ENCODE results near the gene BORCS5.

The BORCS5 gene

DNA sequence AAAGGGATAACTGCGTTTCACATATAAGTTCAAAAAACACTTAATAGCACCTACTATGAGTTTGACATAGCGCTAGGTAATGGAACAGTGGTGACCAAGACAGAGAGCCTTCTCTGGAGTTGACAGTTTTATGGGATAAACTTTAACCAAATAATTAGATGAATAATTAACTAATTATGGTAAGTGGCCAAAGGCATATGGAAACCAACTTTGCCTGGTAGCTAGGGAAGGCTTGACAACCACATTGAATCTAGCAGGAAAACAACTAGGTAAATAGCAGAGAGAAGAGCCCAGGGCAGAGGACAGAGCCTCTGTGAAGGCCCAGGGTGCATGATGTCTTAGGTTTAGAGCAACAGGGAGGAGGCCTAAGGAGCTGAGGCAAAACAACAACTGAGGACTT, 153.7 kb downstream of the BORCS5 start:
- no peak for TF ChIP-seq TCF4 (CRISPR knock-in tag; IDR thresholded peaks at IDR 0.05; ENCODE audit: borderline replicate concordance)
- no peak for TF ChIP-seq BACH2 (CRISPR knock-in tag; IDR thresholded peaks at IDR 0.05; ENCODE audit: borderline replicate concordance)
- TF ChIP-seq CSRNP3 (CRISPR knock-in tag; IDR thresholded peaks at IDR 0.05), result no peak
- TF ChIP-seq SNAI2 (CRISPR knock-in tag; IDR thresholded peaks at IDR 0.05), result no peak
- no peak for TF ChIP-seq ZFP3 (CRISPR knock-in tag; IDR thresholded peaks at IDR 0.05)
- TF ChIP-seq CSDC2 (CRISPR knock-in tag; IDR thresholded peaks at IDR 0.05), result no peak
- no peak for TF ChIP-seq TSHZ2 (CRISPR knock-in tag; IDR thresholded peaks at IDR 0.05)
- no peak for TF ChIP-seq PPARA (CRISPR knock-in tag; IDR thresholded peaks at IDR 0.05; ENCODE audit: borderline replicate concordance)
- TF ChIP-seq ARNTL (CRISPR knock-in tag; IDR thresholded peaks at IDR 0.05; ENCODE audit: borderline replicate concordance, low read depth), result no peak
- no peak for TF ChIP-seq RARB (CRISPR knock-in tag; IDR thresholded peaks at IDR 0.05)
- TF ChIP-seq GLIS3 (CRISPR knock-in tag; IDR thresholded peaks at IDR 0.05), result no peak
- TF ChIP-seq ISL1 (CRISPR knock-in tag; IDR thresholded peaks at IDR 0.05), result no peak
- TF ChIP-seq ZNF70 (CRISPR knock-in tag; IDR thresholded peaks at IDR 0.05), result no peak
- ATAC-seq, result peak; percentile 1; the same call in 1 of the 3 replicates

GRCh38 chr12:12511021-12511783, 154.3 kb downstream of the BORCS5 start:
- peak; percentile 53 for ATAC-seq
- TF ChIP-seq ZNF70 (CRISPR knock-in tag; IDR thresholded peaks at IDR 0.05) (no peak), POU6F1 (CRISPR knock-in tag; IDR thresholded peaks at IDR 0.05; ENCODE audit: borderline replicate concordance, low read depth) (no peak; the same call in 1 of the 2 replicates), ESRRG (CRISPR knock-in tag; IDR thresholded peaks at IDR 0.05) (peak; percentile 69; the same call in 1 of the 2 replicates), OSR1 (CRISPR knock-in tag; IDR thresholded peaks at IDR 0.05) (no peak), GLIS3 (CRISPR knock-in tag; IDR thresholded peaks at IDR 0.05) (peak; percentile 65; the same call in 1 of the 2 replicates), TSHZ2 (CRISPR knock-in tag; IDR thresholded peaks at IDR 0.05) (0 out of 2 replicates have a peak, but pooled peaks have one; percentile 28), PPARA (CRISPR knock-in tag; IDR thresholded peaks at IDR 0.05; ENCODE audit: borderline replicate concordance) (no peak), ZNF565 (CRISPR knock-in tag; conservative IDR thresholded peaks at IDR 0.05; ENCODE audit: low read depth) (no peak), ZFP30 (CRISPR knock-in tag; IDR thresholded peaks at IDR 0.05) (no peak), CSRNP3 (CRISPR knock-in tag; IDR thresholded peaks at IDR 0.05) (no peak), CSDC2 (CRISPR knock-in tag; IDR thresholded peaks at IDR 0.05) (0 out of 2 replicates have a peak, but pooled peaks have one; percentile 48), BACH2 (CRISPR knock-in tag; IDR thresholded peaks at IDR 0.05; ENCODE audit: borderline replicate concordance) (no peak), ARNTL (CRISPR knock-in tag; IDR thresholded peaks at IDR 0.05; ENCODE audit: borderline replicate concordance, low read depth) (no peak), SNAI2 (CRISPR knock-in tag; IDR thresholded peaks at IDR 0.05) (no peak), ISL1 (CRISPR knock-in tag; IDR thresholded peaks at IDR 0.05) (peak; percentile 89), ZC3H10 (CRISPR knock-in tag; IDR thresholded peaks at IDR 0.05) (no peak), ZFP3 (CRISPR knock-in tag; IDR thresholded peaks at IDR 0.05) (0 out of 2 replicates have a peak, but pooled peaks have one; percentile 65), TCF4 (CRISPR knock-in tag; IDR thresholded peaks at IDR 0.05; ENCODE audit: borderline replicate concordance) (no peak)
- TF ChIP-seq, protein P1, sequence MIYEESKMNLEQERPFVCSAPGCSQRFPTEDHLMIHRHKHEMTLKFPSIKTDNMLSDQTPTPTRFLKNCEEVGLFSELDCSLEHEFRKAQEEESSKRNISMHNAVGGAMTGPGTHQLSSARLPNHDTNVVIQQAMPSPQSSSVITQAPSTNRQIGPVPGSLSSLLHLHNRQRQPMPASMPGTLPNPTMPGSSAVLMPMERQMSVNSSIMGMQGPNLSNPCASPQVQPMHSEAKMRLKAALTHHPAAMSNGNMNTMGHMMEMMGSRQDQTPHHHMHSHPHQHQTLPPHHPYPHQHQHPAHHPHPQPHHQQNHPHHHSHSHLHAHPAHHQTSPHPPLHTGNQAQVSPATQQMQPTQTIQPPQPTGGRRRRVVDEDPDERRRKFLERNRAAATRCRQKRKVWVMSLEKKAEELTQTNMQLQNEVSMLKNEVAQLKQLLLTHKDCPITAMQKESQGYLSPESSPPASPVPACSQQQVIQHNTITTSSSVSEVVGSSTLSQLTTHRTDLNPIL (CRISPR knock-in tag; IDR thresholded peaks at IDR 0.05; ENCODE audit: low read depth), result no peak
- TF ChIP-seq, protein P2, sequence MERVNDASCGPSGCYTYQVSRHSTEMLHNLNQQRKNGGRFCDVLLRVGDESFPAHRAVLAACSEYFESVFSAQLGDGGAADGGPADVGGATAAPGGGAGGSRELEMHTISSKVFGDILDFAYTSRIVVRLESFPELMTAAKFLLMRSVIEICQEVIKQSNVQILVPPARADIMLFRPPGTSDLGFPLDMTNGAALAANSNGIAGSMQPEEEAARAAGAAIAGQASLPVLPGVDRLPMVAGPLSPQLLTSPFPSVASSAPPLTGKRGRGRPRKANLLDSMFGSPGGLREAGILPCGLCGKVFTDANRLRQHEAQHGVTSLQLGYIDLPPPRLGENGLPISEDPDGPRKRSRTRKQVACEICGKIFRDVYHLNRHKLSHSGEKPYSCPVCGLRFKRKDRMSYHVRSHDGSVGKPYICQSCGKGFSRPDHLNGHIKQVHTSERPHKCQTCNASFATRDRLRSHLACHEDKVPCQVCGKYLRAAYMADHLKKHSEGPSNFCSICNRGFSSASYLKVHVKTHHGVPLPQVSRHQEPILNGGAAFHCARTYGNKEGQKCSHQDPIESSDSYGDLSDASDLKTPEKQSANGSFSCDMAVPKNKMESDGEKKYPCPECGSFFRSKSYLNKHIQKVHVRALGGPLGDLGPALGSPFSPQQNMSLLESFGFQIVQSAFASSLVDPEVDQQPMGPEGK (CRISPR knock-in tag; IDR thresholded peaks at IDR 0.05; ENCODE audit: borderline replicate concordance), result peak; percentile 62; the same call in 1 of the 2 replicates

Measured in SK-N-SH treated with all-trans-retinoic acid at 6 μM for 48 hours (cell line).